Measurements from ENCODE around the gene PRPF6. TPM values are rescaled to one million over a fixed set of nuclear protein-coding genes. Genes with fewer than 3 reads are reported as not detected.

Gene PRPF6
- total RNA-seq, 2 donors from 2014 or later, result 77.5 to 95.7 TPM

DNA sequence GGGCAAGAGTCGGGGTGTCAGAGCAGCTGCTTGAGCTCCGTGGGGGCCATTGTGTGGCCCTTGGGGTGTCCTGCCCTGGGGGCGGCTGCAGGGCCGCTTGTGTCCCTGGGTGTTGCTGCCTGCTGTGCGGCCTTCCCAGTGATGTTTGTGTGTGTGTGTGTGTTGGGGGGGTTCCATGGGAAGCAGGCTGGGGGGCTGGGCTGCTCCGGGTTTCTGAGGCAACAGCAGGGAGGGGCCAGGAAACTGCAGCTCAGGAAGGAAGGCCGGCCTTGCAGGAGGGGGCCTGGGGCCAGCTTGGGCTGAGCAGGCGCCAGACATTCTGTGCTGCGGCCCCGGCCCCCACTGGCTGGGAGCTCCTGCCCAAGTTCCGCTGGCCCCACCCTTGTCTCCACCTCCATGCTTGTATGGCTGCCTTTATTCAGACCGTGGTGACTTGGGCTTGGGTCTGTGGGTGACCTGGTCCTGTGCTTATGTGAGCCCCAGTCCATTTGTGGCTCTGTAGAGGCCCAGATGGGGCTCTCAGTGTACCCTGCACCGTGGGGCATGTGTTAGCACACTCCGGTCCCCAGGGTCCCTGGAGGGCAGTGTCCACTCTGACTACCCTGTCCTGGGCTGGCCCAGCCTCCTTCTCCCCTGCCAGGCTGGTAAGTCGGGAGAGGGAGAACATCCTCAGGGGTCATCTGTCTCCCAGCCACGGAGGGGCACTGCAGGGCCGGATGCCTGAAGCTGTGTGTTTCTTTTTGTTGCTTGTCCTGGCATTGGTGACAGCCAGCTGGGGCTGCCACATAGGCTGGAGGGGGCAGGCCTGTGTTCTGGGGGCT is 73.1 kb downstream of the PRPF6 start:
- H3K4me1 Mint-ChIP-seq (ENCODE audit: low read depth), result peaks cover 17% of the 10 kb centered on the region
- no peaks in the 10 kb centered on the region for H3K9me3 Mint-ChIP-seq
- DNase-seq (no peak), ATAC-seq (replicated peaks in 1 of 2) (no peak)
- H3K27ac Mint-ChIP-seq, result peak overlapping the region; percentile 29
- H3K36me3 Mint-ChIP-seq (ENCODE audit: insufficient read depth in 2 of 2), result no peaks in the 10 kb centered on the region
- H3K4me3 Mint-ChIP-seq, result no peak overlapping the region
- H3K27me3 Mint-ChIP-seq (ENCODE audit: low read depth), result peaks cover 21% of the 10 kb centered on the region

DNA sequence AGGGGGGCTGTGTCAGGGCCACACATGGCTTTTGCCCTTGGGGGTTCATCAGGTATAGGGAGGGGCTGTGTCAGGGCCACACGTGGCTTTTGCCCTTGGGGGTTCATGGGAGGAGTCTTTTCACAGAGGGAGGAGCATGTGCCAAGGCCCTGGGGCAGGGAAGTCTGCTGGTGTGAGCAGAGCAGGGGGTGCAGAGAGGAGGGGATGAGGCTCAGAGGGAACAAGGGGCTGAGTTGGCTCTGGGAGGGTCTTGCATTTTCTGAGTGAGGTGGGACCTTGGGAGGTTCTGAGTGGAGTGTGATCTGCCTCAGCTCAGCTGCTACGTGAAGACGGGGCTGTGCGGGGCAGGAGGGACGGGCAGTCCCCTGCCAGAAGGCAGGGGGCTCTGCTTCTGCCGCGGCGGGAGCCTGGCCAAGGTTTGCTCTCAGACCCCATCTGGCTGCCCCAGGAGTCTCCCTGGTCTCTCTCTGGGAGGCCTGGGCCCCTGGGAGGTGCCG is 74.5 kb downstream of the PRPF6 start:
- H3K9me3 Mint-ChIP-seq, result no peaks in the 10 kb centered on the region
- H3K27me3 Mint-ChIP-seq (ENCODE audit: low read depth), result peaks cover 20% of the 10 kb centered on the region
- ATAC-seq (replicated peaks in 1 of 2), result no peak
- H3K4me1 Mint-ChIP-seq (ENCODE audit: low read depth), result peaks cover 23% of the 10 kb centered on the region
- no peaks in the 10 kb centered on the region for H3K36me3 Mint-ChIP-seq (ENCODE audit: insufficient read depth in 2 of 2)
- no peak overlapping the region for H3K4me3 Mint-ChIP-seq
- no peak for DNase-seq
- H3K27ac Mint-ChIP-seq, result no peak overlapping the region

DNA sequence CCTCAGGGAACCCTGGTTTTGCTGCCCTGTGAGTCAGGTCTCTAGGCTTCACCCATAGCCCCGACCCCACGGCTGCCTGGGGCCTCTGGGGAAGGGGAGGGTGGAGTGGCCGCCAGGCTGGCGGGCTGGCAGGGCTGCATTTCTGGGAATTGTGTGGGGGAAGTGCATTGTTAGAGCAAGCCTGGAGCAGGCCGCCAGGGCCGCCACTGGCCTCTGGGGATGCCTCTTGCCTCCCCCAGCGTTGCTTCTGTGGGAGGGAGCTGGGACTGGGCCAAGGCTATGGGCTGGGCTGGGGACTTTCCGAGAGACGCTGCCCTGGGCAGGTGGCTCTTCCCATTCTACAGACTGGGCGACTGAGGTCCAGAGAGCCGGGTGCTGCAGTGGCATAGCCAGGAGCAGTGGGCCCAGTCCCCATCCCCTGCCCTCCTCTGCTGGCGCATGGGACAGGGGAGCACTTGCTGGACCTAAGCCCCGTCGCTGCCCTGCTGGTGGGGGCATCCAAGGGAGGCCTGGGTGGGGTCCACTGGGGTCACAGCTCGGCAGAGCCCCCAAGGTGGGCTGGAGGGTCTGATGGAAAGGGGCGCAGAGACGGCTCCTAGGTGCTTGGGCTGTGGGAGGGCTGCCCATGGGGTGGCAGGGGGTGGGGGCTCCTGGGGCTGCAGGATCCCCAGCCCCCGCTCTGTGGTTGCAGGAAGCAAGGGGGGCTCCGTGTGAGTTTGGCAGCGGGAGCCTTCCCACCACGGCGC is 75.1 kb downstream of the PRPF6 start:
- Mint-ChIP-seq H3K4me3 (no peak overlapping the region), H3K9me3 (no peaks in the 10 kb centered on the region), H3K36me3 (ENCODE audit: insufficient read depth in 2 of 2) (no peaks in the 10 kb centered on the region), H3K4me1 (ENCODE audit: low read depth) (peaks cover 23% of the 10 kb centered on the region), H3K27me3 (ENCODE audit: low read depth) (peaks cover 14% of the 10 kb centered on the region), H3K27ac (no peak overlapping the region)
- ATAC-seq (replicated peaks in 1 of 2) (no peak), DNase-seq (no peak)

DNA sequence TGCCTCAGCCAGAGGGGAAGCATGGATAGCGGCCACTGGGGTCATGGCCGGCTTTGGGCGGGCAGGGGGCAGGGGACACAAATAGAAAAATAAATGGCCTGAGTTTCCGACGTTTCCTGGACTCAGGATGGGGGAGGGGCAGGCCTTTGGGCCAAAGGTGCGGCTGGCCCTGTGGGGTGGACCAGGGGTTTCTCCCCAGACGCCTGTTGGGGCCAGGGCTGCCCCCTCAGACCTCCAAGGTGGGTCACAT is 75.6 kb downstream of the PRPF6 start:
- peaks cover 23% of the 10 kb centered on the region for H3K4me1 Mint-ChIP-seq (ENCODE audit: low read depth)
- ATAC-seq (replicated peaks in 1 of 2) (no peak), DNase-seq (no peak)
- no peak overlapping the region for H3K27ac Mint-ChIP-seq
- H3K9me3 Mint-ChIP-seq, result no peaks in the 10 kb centered on the region
- no peaks in the 10 kb centered on the region for H3K36me3 Mint-ChIP-seq (ENCODE audit: insufficient read depth in 2 of 2)
- no peak overlapping the region for H3K4me3 Mint-ChIP-seq
- peaks cover 9% of the 10 kb centered on the region for H3K27me3 Mint-ChIP-seq (ENCODE audit: low read depth)

DNA sequence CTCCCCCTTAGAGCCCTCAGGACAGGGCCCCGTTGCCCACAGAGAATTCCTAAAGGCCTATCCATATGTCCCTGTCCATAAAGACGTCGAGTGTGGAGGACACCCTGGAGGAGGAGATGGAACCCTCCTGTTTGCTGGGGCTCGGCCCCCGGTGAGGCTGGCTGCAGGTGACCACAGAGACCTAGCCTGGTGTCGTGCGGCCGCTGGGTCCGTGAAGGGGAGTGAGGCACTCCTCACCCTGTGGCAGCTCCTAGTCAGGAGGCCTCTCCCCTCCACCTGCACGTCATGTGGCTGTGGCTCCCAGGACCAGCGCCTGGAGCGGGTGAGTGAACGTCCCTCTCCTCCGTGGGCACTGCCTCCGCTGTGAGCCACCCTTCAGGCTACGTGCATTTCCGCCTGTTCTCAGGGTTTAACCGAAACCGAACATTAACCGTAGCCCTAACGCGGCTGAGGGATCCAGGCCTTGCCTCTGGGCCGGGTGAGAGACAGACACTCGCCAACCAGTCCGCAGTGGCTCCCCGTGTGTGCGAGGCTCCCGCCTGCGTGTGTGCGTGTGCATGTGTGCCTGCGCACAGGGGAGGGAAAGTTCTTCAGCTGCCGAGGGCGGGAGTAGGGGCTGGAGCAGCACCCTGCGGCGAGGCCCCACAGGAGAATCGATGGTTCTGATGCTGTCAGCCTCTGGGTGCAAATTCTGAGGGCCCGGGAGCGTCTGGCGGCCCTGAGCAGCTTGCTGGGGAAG is 76.1 kb downstream of the PRPF6 start:
- peak; percentile 35 to 51 for ATAC-seq (replicated peaks in 1 of 2)
- H3K9me3 Mint-ChIP-seq, result no peaks in the 10 kb centered on the region
- DNase-seq, result no peak
- peaks cover 26% of the 10 kb centered on the region for H3K4me1 Mint-ChIP-seq (ENCODE audit: low read depth)
- no peaks in the 10 kb centered on the region for H3K36me3 Mint-ChIP-seq (ENCODE audit: insufficient read depth in 2 of 2)
- peaks cover 9% of the 10 kb centered on the region for H3K27me3 Mint-ChIP-seq (ENCODE audit: low read depth)
- no peak overlapping the region for H3K27ac Mint-ChIP-seq
- peak overlapping the region; percentile 65 to 68 for H3K4me3 Mint-ChIP-seq

DNA sequence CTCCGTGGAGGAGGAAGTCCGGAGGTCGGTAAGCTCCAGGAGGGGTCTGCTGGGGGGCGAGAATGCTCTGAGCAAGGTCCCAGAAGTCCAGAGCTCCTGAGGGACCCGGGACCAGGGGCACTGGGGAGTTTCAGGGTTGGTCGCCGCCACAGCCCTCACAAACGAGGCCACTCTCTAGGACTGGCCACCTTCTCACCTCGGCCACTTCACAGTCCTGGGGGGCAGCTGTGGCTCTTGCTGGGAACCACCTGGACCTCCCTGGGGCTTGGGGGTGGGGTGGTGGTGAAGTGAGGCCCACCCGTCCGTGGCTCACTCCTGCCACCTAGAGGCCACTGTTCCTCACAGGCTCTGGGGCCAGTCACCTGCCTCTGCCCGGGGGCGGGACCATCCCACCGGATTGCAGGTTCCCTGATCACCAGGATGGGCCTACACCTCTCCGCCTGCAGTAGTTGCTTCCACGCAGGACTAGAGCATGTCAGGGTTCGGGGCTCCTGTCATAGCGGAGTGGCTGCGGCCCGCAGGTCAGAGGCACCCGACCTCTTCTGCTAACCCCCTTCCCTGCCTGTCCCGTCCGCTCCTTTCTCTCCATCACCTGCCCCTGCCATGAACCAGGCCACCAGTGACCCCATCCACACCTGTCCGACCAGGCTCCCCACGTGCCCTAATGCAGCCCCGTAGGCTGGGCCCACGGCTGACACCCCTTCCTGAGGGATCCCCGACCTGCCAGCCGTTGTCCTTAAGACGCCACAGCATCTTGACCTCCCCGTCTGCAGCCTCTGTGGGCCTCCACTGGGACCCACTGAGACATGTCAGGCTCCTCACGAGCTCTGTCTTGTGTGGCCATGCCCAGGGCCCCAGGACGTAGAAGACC is 76.9 kb downstream of the PRPF6 start:
- peaks cover 9% of the 10 kb centered on the region for H3K27me3 Mint-ChIP-seq (ENCODE audit: low read depth)
- no peaks in the 10 kb centered on the region for H3K36me3 Mint-ChIP-seq (ENCODE audit: insufficient read depth in 2 of 2)
- no peak overlapping the region for H3K27ac Mint-ChIP-seq
- peaks cover 31% of the 10 kb centered on the region for H3K4me1 Mint-ChIP-seq (ENCODE audit: low read depth)
- peak; percentile 78 to 83 for ATAC-seq (replicated peaks in 1 of 2)
- H3K4me3 Mint-ChIP-seq, result peak overlapping the region; percentile 65 to 68
- H3K9me3 Mint-ChIP-seq, result no peaks in the 10 kb centered on the region
- peak; percentile 87 to 89 for DNase-seq

DNA sequence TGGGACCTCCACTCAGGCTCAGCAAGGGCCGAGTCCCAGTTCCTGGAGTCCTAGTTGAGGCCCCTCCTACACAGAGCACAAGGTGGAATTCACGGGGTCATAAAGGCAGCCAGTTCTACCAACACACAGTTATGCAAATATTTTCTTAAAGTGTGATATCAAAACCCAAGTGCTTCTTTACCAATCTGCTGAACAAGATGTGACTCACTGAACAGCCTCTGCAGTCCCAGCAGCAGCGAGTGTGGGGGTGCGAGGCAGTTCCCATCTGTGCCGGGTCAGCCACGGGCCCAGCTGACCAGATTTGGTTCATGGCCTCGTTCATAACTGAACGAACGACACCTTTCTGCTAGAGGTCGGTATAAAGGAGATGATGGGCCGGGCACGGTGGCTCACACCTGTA is 77.6 kb downstream of the PRPF6 start:
- Mint-ChIP-seq H3K27ac (no peak overlapping the region), H3K27me3 (ENCODE audit: low read depth) (peaks cover 3% of the 10 kb centered on the region), H3K36me3 (ENCODE audit: insufficient read depth in 2 of 2) (no peaks in the 10 kb centered on the region), H3K4me1 (ENCODE audit: low read depth) (peaks cover 32% of the 10 kb centered on the region), H3K9me3 (no peaks in the 10 kb centered on the region), H3K4me3 (peak overlapping the region; percentile 61 to 63)
- no peak for DNase-seq
- no peak for ATAC-seq (replicated peaks in 1 of 2)

DNA sequence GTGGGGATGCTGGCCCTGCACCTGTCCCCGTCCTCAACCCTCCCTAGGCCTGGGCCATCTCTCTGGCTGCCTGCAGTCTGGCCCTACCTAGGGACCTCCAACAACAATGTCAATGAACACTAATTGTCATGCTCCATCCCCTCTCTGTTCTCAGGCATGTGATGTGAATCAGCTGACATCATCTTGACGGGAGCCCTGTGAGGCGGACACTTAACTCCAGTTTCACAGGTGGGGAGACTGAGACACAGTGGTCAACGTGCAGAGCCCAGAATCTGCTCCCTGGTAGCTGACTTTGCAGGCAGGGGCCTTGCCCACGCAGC is 81.3 kb downstream of the PRPF6 start:
- Mint-ChIP-seq H3K9me3 (no peaks in the 10 kb centered on the region), H3K4me1 (ENCODE audit: low read depth) (peaks cover 66% of the 10 kb centered on the region), H3K27me3 (ENCODE audit: low read depth) (no peaks in the 10 kb centered on the region), H3K36me3 (ENCODE audit: insufficient read depth in 2 of 2) (no peaks in the 10 kb centered on the region), H3K27ac (no peak overlapping the region), H3K4me3 (peak overlapping the region; percentile 84 to 95)
- no peak for ATAC-seq (replicated peaks in 1 of 2)
- DNase-seq, result no peak

DNA sequence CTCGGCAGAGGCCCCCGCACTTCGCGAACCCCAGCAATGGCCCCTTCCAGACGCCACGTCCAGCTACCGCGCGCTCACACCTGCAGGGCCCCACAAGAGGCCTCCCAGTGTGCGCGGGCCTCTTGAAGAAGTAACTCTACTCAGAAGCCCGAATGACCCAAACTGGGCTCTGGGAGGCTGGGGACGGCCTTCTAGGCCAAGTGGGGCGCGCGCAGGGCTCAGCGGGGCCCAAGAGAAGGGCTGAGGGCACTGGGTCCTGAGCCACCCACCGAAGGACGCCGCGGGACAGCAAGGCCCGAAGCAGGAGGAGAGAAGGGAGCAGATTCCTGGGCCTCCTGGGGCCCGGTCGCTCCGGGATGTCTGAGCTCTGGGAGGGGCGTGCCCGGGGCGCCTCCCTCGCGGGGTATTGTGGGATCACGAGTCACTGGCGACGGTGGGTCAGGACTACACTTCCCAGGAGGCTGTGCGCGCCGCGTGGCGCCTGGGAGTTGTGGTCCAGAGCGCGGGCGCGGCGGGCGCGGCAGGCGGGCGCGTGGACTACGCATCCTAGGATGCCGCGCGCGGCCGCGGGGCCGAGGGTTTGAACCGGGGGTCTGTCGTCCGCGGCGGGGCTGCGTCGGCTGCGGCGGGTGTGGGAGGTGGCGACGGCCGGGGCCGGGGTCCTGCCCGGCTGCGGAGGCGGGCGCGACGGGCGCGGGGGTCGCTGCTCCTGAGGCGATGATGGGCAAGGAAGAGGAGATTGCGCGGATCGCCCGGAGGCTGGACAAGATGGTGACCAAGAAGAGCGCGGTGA is 81.9 kb downstream of the PRPF6 start, which contains the start of gene TCEA2:
TCEA2 (plus strand) TSS at position 603 of the 793 bp plus-strand sequence; CDS start at position 718, 115 bp downstream.
- peaks cover 65% of the 10 kb centered on the region for H3K4me1 Mint-ChIP-seq (ENCODE audit: low read depth)
- DNase-seq, result peak; percentile 95 to 97
- H3K9me3 Mint-ChIP-seq, result no peaks in the 10 kb centered on the region
- peak; percentile 86 to 87 for ATAC-seq (replicated peaks in 1 of 2)
- no peaks in the 10 kb centered on the region for H3K27me3 Mint-ChIP-seq (ENCODE audit: low read depth)
- peak within 1 kb of the TSS; percentile 3 for H3K27ac Mint-ChIP-seq
- H3K4me3 Mint-ChIP-seq, result peak within 1 kb of the TSS; percentile 84 to 95
- no peaks in the 10 kb centered on the region for H3K36me3 Mint-ChIP-seq (ENCODE audit: insufficient read depth in 2 of 2)

DNA sequence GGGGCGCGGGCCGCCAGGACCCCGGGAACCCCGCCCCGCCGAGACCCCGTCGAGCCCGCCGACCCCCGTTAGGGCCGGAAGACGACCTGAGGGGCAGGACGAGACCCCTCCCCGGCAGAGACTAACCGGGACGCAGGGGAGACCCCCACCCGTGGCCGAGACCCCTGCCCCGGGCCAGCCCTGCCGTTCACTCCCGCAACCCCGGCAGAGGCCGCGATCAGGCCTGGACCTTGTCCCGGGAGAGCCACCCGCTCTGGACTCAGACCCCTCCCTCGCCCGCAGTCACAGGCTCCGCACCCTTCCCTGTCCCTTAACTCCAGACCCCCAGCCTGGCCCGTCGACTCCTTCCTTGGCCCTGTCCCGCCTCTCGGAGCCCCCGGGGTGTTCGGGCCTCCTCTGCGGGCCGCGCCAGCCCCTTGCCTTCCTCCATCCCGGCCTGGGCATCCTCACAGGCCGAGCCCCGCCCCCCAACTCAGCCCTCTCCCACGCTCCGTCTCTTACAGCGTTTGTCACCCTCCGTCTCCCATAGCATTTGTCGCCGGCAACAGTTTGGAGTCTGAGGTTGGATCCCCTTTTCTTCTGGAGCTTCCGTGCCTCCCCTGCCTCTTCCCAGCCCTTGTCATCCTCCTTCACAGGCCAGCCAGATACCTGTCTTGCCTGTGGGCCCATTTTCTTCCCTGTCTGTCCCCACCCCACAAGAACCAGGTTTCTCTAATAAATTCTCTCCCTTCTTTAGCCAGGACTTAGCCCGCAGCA is 82.6 kb downstream of the PRPF6 start:
- Mint-ChIP-seq H3K27me3 (ENCODE audit: low read depth) (no peaks in the 10 kb centered on the region), H3K36me3 (ENCODE audit: insufficient read depth in 2 of 2) (no peaks in the 10 kb centered on the region), H3K4me1 (ENCODE audit: low read depth) (peaks cover 58% of the 10 kb centered on the region), H3K9me3 (no peaks in the 10 kb centered on the region), H3K27ac (peak overlapping the region; percentile 3), H3K4me3 (peak overlapping the region; percentile 84 to 95)
- peak; percentile 54 to 55 for DNase-seq
- ATAC-seq (replicated peaks in 1 of 2), result no peak

DNA sequence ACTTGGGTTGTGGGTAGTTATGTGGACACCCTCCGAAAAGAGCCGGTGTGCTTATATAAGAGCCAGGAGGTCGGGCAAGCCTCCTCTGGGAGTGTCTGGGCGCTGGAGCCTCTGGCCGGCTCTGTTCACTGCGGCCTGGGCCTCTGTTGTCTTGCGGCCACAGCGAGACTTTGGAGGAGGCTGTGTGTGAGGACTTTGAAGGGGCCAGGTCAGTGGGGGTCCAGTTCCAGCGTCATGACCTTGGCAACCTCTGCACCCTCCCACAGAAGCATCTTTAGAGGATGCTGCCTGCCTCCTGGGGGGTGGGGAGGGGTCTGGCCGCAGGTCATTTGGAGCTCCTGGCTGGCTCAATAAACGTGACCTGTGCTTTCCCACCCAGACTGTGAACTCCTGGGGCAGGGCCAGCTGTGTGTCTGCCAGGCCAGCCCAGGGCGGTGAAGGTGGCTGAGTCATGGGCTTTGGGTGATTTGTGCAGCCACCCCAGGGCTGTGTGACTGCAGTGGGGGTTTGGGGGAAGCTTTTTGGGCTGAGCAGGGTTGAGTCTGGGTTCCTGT is 83.3 kb downstream of the PRPF6 start:
- Mint-ChIP-seq H3K9me3 (no peaks in the 10 kb centered on the region), H3K27ac (no peak overlapping the region), H3K36me3 (ENCODE audit: insufficient read depth in 2 of 2) (no peaks in the 10 kb centered on the region), H3K4me1 (ENCODE audit: low read depth) (peaks cover 55% of the 10 kb centered on the region), H3K27me3 (ENCODE audit: low read depth) (no peaks in the 10 kb centered on the region), H3K4me3 (peak overlapping the region; percentile 84 to 95)
- ATAC-seq (replicated peaks in 1 of 2) (no peak), DNase-seq (no peak)
